PC-3 (cell line): Measurements from ENCODE around the gene GNAZ.

Experiments
- CTCF ChIP-seq: fragments of 300-600 bp; sonication (generic); conservative IDR thresholded peaks from 2 replicates; pipeline ENCODE4 v1.5.1; 2017; ENCODE audit warnings: antibody characterized with exemption, low read depth, mild to moderate bottlenecking, low read length
- EZH2 ChIP-seq: fragments of 300-600 bp; sonication (generic); IDR thresholded peaks from one replicate; pipeline ENCODE4 v1.6.1; 2017; ENCODE audit warnings: antibody characterized with exemption, mild to moderate bottlenecking, low read length; ENCODE audit not compliant: unreplicated experiment

- TF ChIP-seq CTCF (no peak), EZH2 (no peak)
Measured at GRCh38 chr22:23083315-23084021, 13.1 kb downstream of the GNAZ start.
